Pons (tissue), 1 donor: ENCODE data around the gene PTPRN2.

Experiments
- DNase-seq: peaks from one replicate; pipeline ENCODE4 v3.0.0-alpha.2; 2016; ENCODE audit warnings: low spot score

PTPRN2 gene

GRCh38 chr7:158489462-158490155 lies 98.0 kb downstream of the PTPRN2 start:
- DNase-seq, result no peak

GRCh38 chr7:158488181-158488971 lies 99.2 kb downstream of the PTPRN2 start:
- DNase-seq, result no peak

- DNase-seq, result no peak
Measured at GRCh38 chr7:158487631-158488151, 99.9 kb downstream of the PTPRN2 start.

GRCh38 chr7:158486919-158487318 lies 100.7 kb downstream of the PTPRN2 start:
- DNase-seq, result no peak

GRCh38 chr7:158484801-158485531 lies 102.7 kb downstream of the PTPRN2 start:
- DNase-seq, result no peak

- no peak for DNase-seq
Measured at GRCh38 chr7:158482480-158482879, 105.1 kb downstream of the PTPRN2 start.

- no peak for DNase-seq
Measured at GRCh38 chr7:158479664-158480025, 108.0 kb downstream of the PTPRN2 start.

- DNase-seq, result no peak
Measured at GRCh38 chr7:158479021-158479663, 108.5 kb downstream of the PTPRN2 start.

- no peak for DNase-seq
Measured at GRCh38 chr7:158477866-158478265, 109.8 kb downstream of the PTPRN2 start.

GRCh38 chr7:158476331-158476932 lies 111.2 kb downstream of the PTPRN2 start:
- DNase-seq, result no peak

GRCh38 chr7:158475679-158476052 lies 112.0 kb downstream of the PTPRN2 start:
- DNase-seq, result no peak

GRCh38 chr7:158475036-158475678 lies 112.5 kb downstream of the PTPRN2 start:
- no peak for DNase-seq

GRCh38 chr7:158474488-158474887 lies 113.1 kb downstream of the PTPRN2 start:
- no peak for DNase-seq

- DNase-seq, result no peak
Measured at GRCh38 chr7:158473946-158474345, 113.7 kb downstream of the PTPRN2 start.

- DNase-seq, result no peak
Measured at GRCh38 chr7:158473221-158473620, 114.4 kb downstream of the PTPRN2 start.

- no peak for DNase-seq
Measured at GRCh38 chr7:158472596-158472995, 115.0 kb downstream of the PTPRN2 start.

- DNase-seq, result no peak
Measured at GRCh38 chr7:158471716-158472115, 115.9 kb downstream of the PTPRN2 start.

GRCh38 chr7:158470336-158470735 lies 117.3 kb downstream of the PTPRN2 start:
- DNase-seq, result no peak

GRCh38 chr7:158469396-158470051 lies 118.1 kb downstream of the PTPRN2 start:
- no peak for DNase-seq

- DNase-seq, result no peak
Measured at GRCh38 chr7:158468700-158469296, 118.8 kb downstream of the PTPRN2 start.
